Karpas-422 (cell line): Measurements from ENCODE around the gene AHCY. TPM values are rescaled to one million over a fixed set of nuclear protein-coding genes. Genes with fewer than 3 reads are reported as not detected.
"Not testable (repeated sequence)": the region's sequence is repeated elsewhere in the genome, so short reads cannot be mapped to it uniquely, and the experiment has no call there.

Source experiments
- DNase-seq: peaks from one replicate; pipeline ENCODE4 v3.0.0-alpha.2; 2015
- H2AFZ ChIP-seq: fragments of 200-600 bp; sonication (generic); 2 replicates; pipeline ENCODE4 v1.6.1; 2014; ENCODE audit warnings: antibody characterized with exemption, low read length, mixed read lengths
- H3K27ac ChIP-seq: fragments of 200-600 bp; sonication (generic); 2 replicates; pipeline ENCODE4 v1.5.1; 2014; ENCODE audit warnings: mild to moderate bottlenecking, low read length, moderate library complexity
- H3K27me3 ChIP-seq: fragments of 200-600 bp; sonication (generic); 2 replicates; pipeline ENCODE4 v1.6.1; 2014; ENCODE audit warnings: low read length, mixed read lengths
- H3K36me3 ChIP-seq: fragments of 200-600 bp; sonication (generic); 2 replicates; pipeline ENCODE4 v1.6.1; 2014; ENCODE audit warnings: low read length, mixed read lengths; ENCODE audit not compliant: insufficient read depth
- H3K4me1 ChIP-seq: fragments of 200-600 bp; sonication (generic); 2 replicates; pipeline ENCODE4 v1.6.1; 2014; ENCODE audit warnings: mild to moderate bottlenecking, low read length, mixed read lengths
- H3K4me2 ChIP-seq: fragments of 200-600 bp; sonication (generic); 2 replicates; pipeline ENCODE4 v1.6.1; 2014; ENCODE audit warnings: low read length, low read depth, mild to moderate bottlenecking; ENCODE audit not compliant: poor library complexity, severe bottlenecking
- H3K4me3 ChIP-seq: fragments of 200-600 bp; sonication (generic); 2 replicates; pipeline ENCODE4 v1.5.1; 2014; ENCODE audit warnings: mild to moderate bottlenecking, antibody characterized with exemption, low read length, mixed read lengths
- H3K79me2 ChIP-seq: fragments of 200-600 bp; sonication (generic); 2 replicates; pipeline ENCODE4 v1.6.1; 2014; ENCODE audit warnings: mild to moderate bottlenecking, low read length, mixed read lengths
- H3K9ac ChIP-seq: fragments of 200-600 bp; sonication (generic); 2 replicates; pipeline ENCODE4 v1.6.0; 2014; ENCODE audit warnings: low read length
- H3K9me2 ChIP-seq: fragments of 200-600 bp; sonication (generic), shearing (Covaris generic); replicated peaks from 2 replicates; pipeline ENCODE4 v1.6.0; 2014; ENCODE audit warnings: mild to moderate bottlenecking, low read length, moderate library complexity; ENCODE audit not compliant: insufficient read depth
- H3K9me3 ChIP-seq: fragments of 300-700, 200-600 bp; sonication (generic); 2 replicates; pipeline ENCODE4 v1.6.1; 2014; ENCODE audit warnings: low read length, mixed read lengths
- H4K20me1 ChIP-seq: fragments of 200-600 bp; sonication (generic); 2 replicates; pipeline ENCODE4 v1.6.1; 2014; ENCODE audit warnings: mild to moderate bottlenecking, antibody characterized with exemption, low read length, low read depth; ENCODE audit not compliant: insufficient read depth
- total RNA-seq: library from RNA; depleted of rRNA; stranded (reverse); fragments of >200 nt; shearing (Covaris generic); gene quantifications from 2 replicates; pipeline ENCODE4 v1.2.3, GENCODE V29; 2014; ENCODE audit warnings: low replicate concordance; rRNA removed

The AHCY gene
- total RNA-seq = 191 and 277 TPM in 2 replicates

GRCh38 chr20:34302723-34303533, at the start of gene AHCY:
Gene AHCY, minus strand, starts transcription at chr20:34303355. Its CDS starts 85 bp downstream, at chr20:34303270.
- Histone ChIP-seq H3K27ac (peak within 1 kb of the TSS; percentile 77), H2AFZ (peak within 1 kb of the TSS; percentile 79)

GRCh38 chr20:34350095-34350494, 46.9 kb upstream of the AHCY start:
- no peaks in the 10 kb centered on the region for H3K9me3 ChIP-seq
- no peaks in the 10 kb centered on the region for H3K79me2 ChIP-seq

More at GRCh38 chr20:34302723-34303533, at the start of gene AHCY:
- peak within 1 kb of the TSS; percentile 78 for H3K4me3 ChIP-seq
- H4K20me1 ChIP-seq = peaks cover 11% of the 10 kb centered on the region
- peaks cover 8% of the 10 kb centered on the region; the same call in 1 of the 2 replicates for H3K36me3 ChIP-seq
- no peaks in the 10 kb centered on the region for H3K9me2 ChIP-seq
- DNase-seq = peak; percentile 97
- H3K9me3 ChIP-seq = no peaks in the 10 kb centered on the region
- peak within 1 kb of the TSS; percentile 75 for H3K4me2 ChIP-seq
- peaks cover 30% of the 10 kb centered on the region for H3K4me1 ChIP-seq
- no peaks in the 10 kb centered on the region for H3K27me3 ChIP-seq
- peak within 1 kb of the TSS; percentile 82 for H3K9ac ChIP-seq
- peaks cover 54% of the 10 kb centered on the region for H3K79me2 ChIP-seq

GRCh38 chr20:34347571-34347970, 44.4 kb upstream of the AHCY start:
- no peaks in the 10 kb centered on the region for H4K20me1 ChIP-seq
- H3K4me2 ChIP-seq = no peak overlapping the region
- H3K4me3 ChIP-seq = no peak overlapping the region
- H3K4me1 ChIP-seq = no peaks in the 10 kb centered on the region
- H3K27me3 ChIP-seq = no peaks in the 10 kb centered on the region
- no peak overlapping the region for H3K9ac ChIP-seq
- no peak overlapping the region for H3K27ac ChIP-seq
- no peaks in the 10 kb centered on the region for H3K79me2 ChIP-seq
- H3K36me3 ChIP-seq = no peaks in the 10 kb centered on the region
- H3K9me2 ChIP-seq = no peaks in the 10 kb centered on the region
- no peak overlapping the region for H2AFZ ChIP-seq
- no peak for DNase-seq
- no peaks in the 10 kb centered on the region for H3K9me3 ChIP-seq

More at GRCh38 chr20:34350095-34350494, 46.9 kb upstream of the AHCY start:
- H4K20me1 ChIP-seq = no peaks in the 10 kb centered on the region
- no peaks in the 10 kb centered on the region for H3K4me1 ChIP-seq
- H3K4me2 ChIP-seq = no peak overlapping the region
- H3K27me3 ChIP-seq = no peaks in the 10 kb centered on the region
- H2AFZ ChIP-seq = no peak overlapping the region
- H3K9ac ChIP-seq = no peak overlapping the region
- no peaks in the 10 kb centered on the region for H3K36me3 ChIP-seq
- no peaks in the 10 kb centered on the region for H3K9me2 ChIP-seq
- DNase-seq = no peak
- H3K4me3 ChIP-seq = no peak overlapping the region
- H3K27ac ChIP-seq = no peak overlapping the region

GRCh38 chr20:34346533-34346865, 43.3 kb upstream of the AHCY start:
- DNase-seq = not testable (repeated sequence)

GRCh38 chr20:34345839-34346532, 42.8 kb upstream of the AHCY start:
- not testable (repeated sequence) for H2AFZ ChIP-seq, H3K4me2 ChIP-seq, H3K27me3 ChIP-seq, H3K9me3 ChIP-seq, H4K20me1 ChIP-seq, H3K4me3 ChIP-seq, H3K4me1 ChIP-seq, H3K79me2 ChIP-seq, H3K9ac ChIP-seq, DNase-seq, H3K27ac ChIP-seq, H3K9me2 ChIP-seq, H3K36me3 ChIP-seq

More at GRCh38 chr20:34346533-34346865, 43.3 kb upstream of the AHCY start:
- not testable (repeated sequence) for H3K9ac ChIP-seq, H3K27ac ChIP-seq, H3K4me3 ChIP-seq, H3K9me2 ChIP-seq, H3K36me3 ChIP-seq, H4K20me1 ChIP-seq, H3K4me1 ChIP-seq, H3K27me3 ChIP-seq, H2AFZ ChIP-seq, H3K79me2 ChIP-seq, H3K9me3 ChIP-seq, H3K4me2 ChIP-seq

- Histone ChIP-seq H3K79me2 (no peaks in the 10 kb centered on the region), H4K20me1 (no peaks in the 10 kb centered on the region), H3K9ac (no peak overlapping the region), H3K9me2 (no peaks in the 10 kb centered on the region), H3K9me3 (no peaks in the 10 kb centered on the region), H3K4me2 (no peak overlapping the region), H3K4me1 (no peaks in the 10 kb centered on the region), H3K27me3 (no peaks in the 10 kb centered on the region), H2AFZ (no peak overlapping the region), H3K27ac (no peak overlapping the region), H3K36me3 (no peaks in the 10 kb centered on the region), H3K4me3 (no peak overlapping the region)
- DNase-seq = no peak
These were observed 42.2 kb upstream of the AHCY start for GRCh38 chr20:34345402-34345736.

GRCh38 chr20:34344238-34344637, 41.1 kb upstream of the AHCY start:
- Histone ChIP-seq H3K4me2 (no peak overlapping the region), H3K27me3 (no peaks in the 10 kb centered on the region), H3K4me3 (no peak overlapping the region), H3K79me2 (no peaks in the 10 kb centered on the region), H2AFZ (no peak overlapping the region), H3K9ac (no peak overlapping the region), H3K27ac (no peak overlapping the region), H3K9me3 (no peaks in the 10 kb centered on the region), H3K4me1 (peaks cover 5% of the 10 kb centered on the region), H4K20me1 (no peaks in the 10 kb centered on the region), H3K9me2 (no peaks in the 10 kb centered on the region), H3K36me3 (no peaks in the 10 kb centered on the region)
- DNase-seq = no peak

GRCh38 chr20:34343458-34344211, 40.5 kb upstream of the AHCY start:
- Histone ChIP-seq H3K27me3 (no peaks in the 10 kb centered on the region), H2AFZ (no peak overlapping the region), H3K9ac (no peak overlapping the region), H4K20me1 (no peaks in the 10 kb centered on the region), H3K9me3 (no peaks in the 10 kb centered on the region), H3K27ac (no peak overlapping the region), H3K9me2 (no peaks in the 10 kb centered on the region), H3K36me3 (no peaks in the 10 kb centered on the region), H3K4me3 (no peak overlapping the region), H3K79me2 (no peaks in the 10 kb centered on the region), H3K4me2 (no peak overlapping the region), H3K4me1 (peaks cover 7% of the 10 kb centered on the region)
- DNase-seq = no peak
